Adrenal gland (tissue), 12 donors: ENCODE measurements around the gene LIMA1. TPM values are rescaled to one million over a fixed set of nuclear protein-coding genes. Genes with fewer than 3 reads are reported as not detected.
A peak's percentile ranks its signal among the peaks of the same experiment; 100 is the strongest.

Source experiments
- DNase-seq, 7 donors: peaks; one replicate each; pipeline ENCODE4 v3.0.0-alpha.2; 2019 to 2020
- H3K27ac ChIP-seq, 5 donors: fragments of 200-600 bp; sonication (generic) in 4 of 5; 1 replicate in 3 of 5; 2 replicates in 2 of 5; pipeline versions ENCODE4 v1.5.1 to v1.8.0; 2016 to 2020; ENCODE audit warnings: mild to moderate bottlenecking in 1 of 5
- H3K27me3 ChIP-seq: fragments of 200-600 bp; 2 replicates; pipeline ENCODE4 v1.8.0; 2021
- H3K36me3 ChIP-seq, 2 donors: fragments of 200-600 bp; replicated peaks in 1 of 2; 1 replicate in 1 of 2; 2 replicates in 1 of 2; pipeline versions ENCODE4 v1.5.1 to v1.8.0; 2018 to 2022
- H3K4me1 ChIP-seq, 2 donors: fragments of 200-600 bp; replicated peaks in 1 of 2; 1 replicate in 1 of 2; 2 replicates in 1 of 2; pipeline versions ENCODE4 v1.5.1 to v1.8.0; 2018 to 2021
- H3K4me3 ChIP-seq, 4 donors: fragments of 200-600 bp; sonication (generic) in 3 of 4; one replicate each; pipeline ENCODE4 v1.5.1; 2016 to 2018
- H3K9me3 ChIP-seq, 3 donors: fragments of 200-600 bp; sonication (generic) in 1 of 3; replicated peaks in 1 of 3; 1 replicate in 2 of 3; 2 replicates in 1 of 3; pipeline versions ENCODE4 v1.5.1 to v1.8.0; 2016 to 2021
- POLR2A ChIP-seq, 2 donors: fragments of 450-650 bp; IDR thresholded peaks; one replicate each; pipeline ENCODE4 v1.6.1; 2017; ENCODE audit warnings: antibody characterized with exemption in 2 of 2, mild to moderate bottlenecking in 2 of 2, moderate library complexity in 1 of 2
- WGBS, 4 donors: extraction: QIAGEN DNeasy Blood & Tissue Kit in 2 of 4; methylation state at CpG; one replicate each; pipeline versions ENCODE4 v1.1.5 to v1.1.7; 2013 to 2017; 5-methylcytosine and 5-hydroxymethylcytosine counted together
- intact Hi-C, 2 donors: fragments of 100-400 bp; cut with DNase I; formaldehyde crosslinking; loops; one replicate each; pipeline versions ENCODE4 v1.14.1 to v1.15.0; 2022 to 2023
- polyA plus RNA-seq, 3 donors: library from polyadenylated mRNA; stranded (reverse); fragments of 200-250 nt in 2 of 3; fragments of 350-450 nt in 1 of 3; fragmentation: Illumina TruSeq in 1 of 3; extraction: RNeasy Lipid Tissue Mini Kit (QIAGEN cat#74804) in 1 of 3; gene quantifications; one replicate each; pipeline ENCODE4 v1.2.3, GENCODE V29; 2013 to 2014
- total RNA-seq, 9 donors: library from RNA; depleted of rRNA in 4 of 9; stranded (reverse); fragments of >200 nt in 4 of 9; fragments of 120-200 nt in 1 of 9; fragmentation: NEBNext Ultra II Directional in 1 of 9; extraction: Animal tissue kit (Norgen Biotek cat#: 25700) in 1 of 9; gene quantifications; one replicate each; pipeline versions ENCODE4 v1.1.0 to v1.2.4, GENCODE V29; 2013 to 2023
- TF ChIP-seq, protein P1 (sequence below), 6 experiments: fragments of 450-650 bp in 4 of 6; fragments of 200-600 bp in 2 of 6; sonication (generic) in 1 of 6; IDR thresholded peaks; 1 replicate in 5 of 6; 2 replicates in 1 of 6; pipeline versions ENCODE4 v1.5.1 to v1.8.0; 2016 to 2021; ENCODE audit warnings: antibody characterized with exemption in 6 of 6, mild to moderate bottlenecking in 2 of 6, moderate library complexity in 1 of 6
- donor health status: healthy with polysubstance abuse.
- donor health status: Bipolar disorder and iron deficiency.
- donor health status: DM: yes; HTN: yes; CAD: no.
- donor health status: DM: no; HTN: no; CAD: no.
- donor health status: DM: no; HTN: no; CAD: no.
- donor health status: DM: yes; HTN: yes; CAD: no.

The LIMA1 gene
- total and polyA plus RNA-seq, 12 donors = 44.3 to 134 (median 83.6) TPM

DNA sequence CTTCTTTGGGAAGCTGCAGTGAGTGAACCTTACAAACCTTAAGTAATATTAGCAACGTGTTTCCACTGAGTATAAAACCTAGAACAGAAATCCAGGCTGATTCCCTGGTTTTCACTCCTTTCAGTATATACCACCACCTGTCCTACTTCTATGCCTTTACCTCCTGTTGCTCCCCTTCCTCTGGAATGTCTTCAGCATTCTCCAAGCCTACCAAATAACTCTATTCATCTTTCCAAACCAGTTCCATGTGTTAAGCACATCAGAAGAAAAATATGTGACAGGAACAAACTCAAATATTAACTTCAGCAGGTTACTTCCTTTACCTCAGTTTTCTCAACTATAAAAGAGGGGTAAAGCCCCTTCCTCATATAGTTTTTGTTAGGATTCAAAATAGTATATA lies 39.8 kb downstream of the LIMA1 start:
- intact Hi-C loops = no loop called here
- peaks cover 24 to 60% of the 10 kb centered on the region in 2 donors for H3K4me1 ChIP-seq
- H3K36me3 ChIP-seq = peaks cover 0 to 8% of the 10 kb centered on the region in 2 donors
- no peak for DNase-seq
- H3K27ac ChIP-seq = peak overlapping the region in 3 of 5 donors; percentile 80 to 93 (median 92)
- no peaks in the 10 kb centered on the region for H3K9me3 ChIP-seq
- H3K4me3 ChIP-seq = no peak overlapping the region
- TF ChIP-seq, protein P1, sequence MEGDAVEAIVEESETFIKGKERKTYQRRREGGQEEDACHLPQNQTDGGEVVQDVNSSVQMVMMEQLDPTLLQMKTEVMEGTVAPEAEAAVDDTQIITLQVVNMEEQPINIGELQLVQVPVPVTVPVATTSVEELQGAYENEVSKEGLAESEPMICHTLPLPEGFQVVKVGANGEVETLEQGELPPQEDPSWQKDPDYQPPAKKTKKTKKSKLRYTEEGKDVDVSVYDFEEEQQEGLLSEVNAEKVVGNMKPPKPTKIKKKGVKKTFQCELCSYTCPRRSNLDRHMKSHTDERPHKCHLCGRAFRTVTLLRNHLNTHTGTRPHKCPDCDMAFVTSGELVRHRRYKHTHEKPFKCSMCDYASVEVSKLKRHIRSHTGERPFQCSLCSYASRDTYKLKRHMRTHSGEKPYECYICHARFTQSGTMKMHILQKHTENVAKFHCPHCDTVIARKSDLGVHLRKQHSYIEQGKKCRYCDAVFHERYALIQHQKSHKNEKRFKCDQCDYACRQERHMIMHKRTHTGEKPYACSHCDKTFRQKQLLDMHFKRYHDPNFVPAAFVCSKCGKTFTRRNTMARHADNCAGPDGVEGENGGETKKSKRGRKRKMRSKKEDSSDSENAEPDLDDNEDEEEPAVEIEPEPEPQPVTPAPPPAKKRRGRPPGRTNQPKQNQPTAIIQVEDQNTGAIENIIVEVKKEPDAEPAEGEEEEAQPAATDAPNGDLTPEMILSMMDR (IDR thresholded peaks at IDR 0.05) = no peak
- TF ChIP-seq POLR2A (IDR thresholded peaks at IDR 0.05) = no peak
- 69 to 86% (median 75%) methylated on average over 1 of the region's 1 CpG for WGBS, 4 donors
- H3K27me3 ChIP-seq = no peaks in the 10 kb centered on the region

DNA sequence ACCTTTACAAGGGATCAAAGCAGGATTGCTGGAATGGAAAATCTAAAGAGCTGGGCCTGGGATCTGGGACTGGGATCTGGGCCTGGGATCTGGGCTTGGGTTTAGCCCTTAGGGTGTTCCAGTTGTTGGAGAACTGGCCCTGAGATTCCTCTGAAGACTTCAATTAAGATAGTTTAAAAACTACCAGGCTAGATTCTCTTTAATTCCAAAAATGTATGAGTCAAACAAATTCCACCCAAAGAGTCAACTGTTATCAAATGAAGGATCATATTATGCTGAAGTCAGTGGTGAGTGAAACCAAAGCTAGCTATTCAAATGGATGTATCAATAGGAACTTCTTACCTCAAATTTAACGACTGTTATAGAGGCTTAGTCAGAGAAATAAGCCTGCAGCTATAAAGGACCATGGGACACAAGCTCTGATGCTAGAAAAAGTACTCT lies 40.5 kb downstream of the LIMA1 start:
- no peak overlapping the region for H3K4me3 ChIP-seq
- H3K9me3 ChIP-seq = no peaks in the 10 kb centered on the region
- 45 to 90% (median 61%) methylated on average over 1 of the region's 1 CpG for WGBS, 4 donors
- TF ChIP-seq, protein P1 (IDR thresholded peaks at IDR 0.05) = no peak
- no peak for TF ChIP-seq POLR2A (IDR thresholded peaks at IDR 0.05)
- peaks cover 0 to 4% of the 10 kb centered on the region in 2 donors for H3K36me3 ChIP-seq
- peaks cover 24 to 56% of the 10 kb centered on the region in 2 donors for H3K4me1 ChIP-seq
- no peak for DNase-seq
- peak overlapping the region; percentile 80 to 93 (median 81) for H3K27ac ChIP-seq
- intact Hi-C loops = no loop called here
- no peaks in the 10 kb centered on the region for H3K27me3 ChIP-seq

DNA sequence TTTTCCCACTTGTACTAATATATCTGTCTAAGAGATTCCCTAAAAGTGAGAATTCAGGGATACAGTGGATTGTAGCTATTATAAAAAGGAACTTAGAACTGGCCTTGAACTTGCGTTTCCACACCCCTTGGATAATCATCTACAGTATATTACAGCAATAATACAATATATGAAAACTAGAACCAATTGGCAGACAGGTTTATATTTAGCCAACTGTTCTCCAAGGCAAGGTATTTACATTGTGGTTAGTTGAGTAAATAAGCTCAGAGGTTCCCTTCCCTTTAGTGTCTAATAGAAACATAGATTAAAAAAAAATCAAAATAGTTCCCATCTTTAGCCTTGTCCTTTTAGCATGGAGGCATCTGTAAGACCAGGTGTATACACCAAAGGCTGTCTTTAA lies 42.1 kb downstream of the LIMA1 start:
- 75 to 78% (median 78%) methylated on average over 1 of the region's 1 CpG for WGBS, 4 donors

DNA sequence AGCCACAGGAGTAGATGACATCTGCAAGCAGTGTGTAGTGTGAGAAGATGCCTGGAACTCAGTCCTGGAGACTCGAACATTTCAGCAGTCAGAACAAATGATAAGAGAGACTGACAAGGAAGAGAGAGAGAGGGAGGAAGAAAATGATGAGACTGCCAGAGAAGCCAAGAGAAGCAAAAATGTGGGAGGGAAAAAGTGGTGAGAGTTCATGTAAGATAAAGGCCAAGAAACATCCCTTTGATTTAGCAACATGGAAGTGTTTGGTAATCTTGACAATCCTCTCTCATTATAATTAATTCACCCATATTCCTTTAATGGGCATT lies 42.6 kb downstream of the LIMA1 start:
- no peak for DNase-seq
- Histone ChIP-seq H3K27ac (peak overlapping the region in 4 of 5 donors; percentile 78 to 93 (median 86)), H3K36me3 (peaks cover 0 to 3% of the 10 kb centered on the region in 2 donors), H3K27me3 (no peaks in the 10 kb centered on the region), H3K9me3 (no peaks in the 10 kb centered on the region), H3K4me3 (no peak overlapping the region), H3K4me1 (peaks cover 24 to 41% of the 10 kb centered on the region in 2 donors)
- TF ChIP-seq, protein P1 (IDR thresholded peaks at IDR 0.05) = no peak
- no peak for TF ChIP-seq POLR2A (IDR thresholded peaks at IDR 0.05)
- intact Hi-C loops = no loop called here
- WGBS, 4 donors = 31 to 51% (median 45%) methylated on average over 1 of the region's 1 CpG

More for the DNA sequence above, 42.1 kb downstream of the LIMA1 start:
- no peak for DNase-seq
- Histone ChIP-seq H3K4me1 (peaks cover 24 to 41% of the 10 kb centered on the region in 2 donors), H3K4me3 (no peak overlapping the region), H3K27ac (peak overlapping the region; percentile 78 to 93 (median 81)), H3K36me3 (peaks cover 0 to 3% of the 10 kb centered on the region in 2 donors), H3K27me3 (no peaks in the 10 kb centered on the region), H3K9me3 (no peaks in the 10 kb centered on the region)
- no peak for TF ChIP-seq POLR2A (IDR thresholded peaks at IDR 0.05)
- TF ChIP-seq, protein P1 (IDR thresholded peaks at IDR 0.05) = no peak
- intact Hi-C loops = no loop called here
